H1 (cell line): ENCODE measurements around the gene BCL6B. TPM values are rescaled to one million over a fixed set of nuclear protein-coding genes. Genes with fewer than 3 reads are reported as not detected.

Experiments
- CTCF ChIA-PET: fragments of 300-600 bp; sonication (Branson Sonifier 250); formaldehyde crosslinking; loops from one replicate; lab custom pipeline; 2021; ENCODE audit not compliant: partially characterized antibody; lab: Charles Lee
- POLR2A ChIA-PET: fragments of 300-600 bp; sonication (Branson Sonifier 250); formaldehyde crosslinking; loops from one replicate; lab custom pipeline; 2021; ENCODE audit warnings: inconsistent platforms; ENCODE audit not compliant: partially characterized antibody; lab: Charles Lee
- DNase-seq, 2 experiments: peaks; one replicate each; pipeline versions ENCODE4 v3.0.0 to v3.0.0-alpha.2; 2010 to 2022; ENCODE audit warnings: low spot score in 2 of 2, low read depth in 1 of 2, mixed read lengths in 1 of 2
- FAIRE-seq: peaks from 2 replicates; lab custom pipeline; 2011; peaks lifted over from hg19 to GRCh38; lab: Jason Lieb, UNC
- H2AFZ ChIP-seq: 2 replicates; pipeline ENCODE4 v1.8.1; 2012; ENCODE audit warnings: low read length, inconsistent platforms
- H2AK5ac ChIP-seq: 2 replicates; pipeline ENCODE4 v1.6.1; 2013; ENCODE audit warnings: low read depth, low read length
- H2BK120ac ChIP-seq: replicated peaks from 2 replicates; pipeline ENCODE3; 2013; ENCODE audit warnings: low read depth, low read length, inconsistent platforms
- H2BK12ac ChIP-seq: 2 replicates; pipeline ENCODE4 v1.6.1; 2013; ENCODE audit warnings: low read depth, low read length
- H2BK15ac ChIP-seq: 2 replicates; pipeline ENCODE4 v1.6.1; 2013; ENCODE audit warnings: low read length
- H2BK20ac ChIP-seq: 2 replicates; pipeline ENCODE4 v1.6.1; 2013; ENCODE audit warnings: low read length
- H2BK5ac ChIP-seq: 2 replicates; pipeline ENCODE4 v1.6.1; 2013; ENCODE audit warnings: low read depth, low read length
- H3K14ac ChIP-seq: 2 replicates; pipeline ENCODE4 v1.6.1; 2013; ENCODE audit warnings: inconsistent platforms; ENCODE audit not compliant: insufficient read length
- H3K18ac ChIP-seq: 2 replicates; pipeline ENCODE4 v1.6.1; 2013; ENCODE audit warnings: low read length; ENCODE audit errors: extremely low read depth
- H3K23ac ChIP-seq: 2 replicates; pipeline ENCODE4 v1.6.1; 2013; ENCODE audit warnings: inconsistent platforms; ENCODE audit not compliant: insufficient read length
- H3K23me2 ChIP-seq: 2 replicates; pipeline ENCODE4 v1.6.1; 2013; ENCODE audit warnings: low read depth, low read length
- H3K27ac ChIP-seq: 2 replicates; pipeline ENCODE4 v1.6.1; 2011; ENCODE audit warnings: low read depth, low read length, inconsistent platforms
- H3K27me3 ChIP-seq, 4 experiments: replicated peaks in 1 of 4; 1 replicate in 1 of 4; 2 replicates in 3 of 4; pipeline versions ENCODE4 v1.6.1 to v1.8.1; 2011 to 2013; ENCODE audit warnings: low read length in 3 of 4, mild to moderate bottlenecking in 3 of 4, inconsistent platforms in 2 of 4, mixed read lengths in 2 of 4, moderate library complexity in 1 of 4; ENCODE audit not compliant: control insufficient read depth in 3 of 4, insufficient read depth in 3 of 4; ENCODE audit errors: extremely low read depth in 1 of 4
- H3K36me3 ChIP-seq, 4 experiments: 2 replicates each; pipeline versions ENCODE4 v1.6.1 to v1.8.1; 2011 to 2013; ENCODE audit warnings: mild to moderate bottlenecking in 4 of 4, low read length in 3 of 4, moderate library complexity in 2 of 4, control low read depth in 1 of 4, inconsistent platforms in 1 of 4; ENCODE audit not compliant: insufficient read depth in 4 of 4, control insufficient read depth in 2 of 4
- H3K4ac ChIP-seq: replicated peaks from 2 replicates; pipeline ENCODE3; 2013; ENCODE audit warnings: low read length, low read depth, mixed read lengths, inconsistent platforms; ENCODE audit not compliant: insufficient read length
- H3K4me1 ChIP-seq, 4 experiments: replicated peaks in 1 of 4; 1 replicate in 1 of 4; 2 replicates in 3 of 4; pipeline versions ENCODE4 v1.6.1 to v1.8.1; 2011 to 2013; ENCODE audit warnings: low read length in 3 of 4, inconsistent platforms in 2 of 4, mixed read lengths in 1 of 4; ENCODE audit not compliant: insufficient read depth in 4 of 4, control insufficient read depth in 3 of 4
- H3K4me2 ChIP-seq, 2 experiments: 2 replicates each; pipeline versions ENCODE4 v1.6.1 to v1.8.1; 2011 to 2013; ENCODE audit warnings: low read depth in 2 of 2, low read length in 2 of 2, control low read depth in 1 of 2, inconsistent platforms in 1 of 2, mild to moderate bottlenecking in 1 of 2; ENCODE audit not compliant: insufficient read depth in 1 of 2
- H3K4me3 ChIP-seq, 4 experiments: fragments of 200-600, 300-600 bp in 1 of 4; sonication (generic), shearing (Covaris generic), sonication (Bioruptor Twin) in 1 of 4; 2 replicates each; pipeline versions ENCODE4 v1.5.1 to v1.8.1; 2011 to 2016; ENCODE audit warnings: low read length in 4 of 4, low read depth in 3 of 4, control low read depth in 2 of 4, inconsistent platforms in 2 of 4, mild to moderate bottlenecking in 2 of 4, mixed read lengths in 1 of 4, moderate library complexity in 1 of 4; ENCODE audit not compliant: insufficient read depth in 2 of 4; ENCODE audit errors: extremely low read depth in 1 of 4
- H3K56ac ChIP-seq: replicated peaks from 2 replicates; pipeline ENCODE3; 2013; ENCODE audit warnings: low read depth, mild to moderate bottlenecking, mixed read lengths, low read length, inconsistent platforms; ENCODE audit not compliant: insufficient read length
- H3K79me1 ChIP-seq: 2 replicates; pipeline ENCODE4 v1.6.1; 2013; ENCODE audit warnings: low read depth, low read length, control low read depth
- H3K79me2 ChIP-seq, 2 experiments: 2 replicates each; pipeline versions ENCODE4 v1.6.1 to v1.8.1; 2012 to 2013; ENCODE audit warnings: low read length in 2 of 2, mild to moderate bottlenecking in 2 of 2, inconsistent platforms in 1 of 2; ENCODE audit not compliant: insufficient read depth in 2 of 2, control insufficient read depth in 1 of 2
- H3K9ac ChIP-seq, 4 experiments: replicated peaks in 1 of 4; 1 replicate in 1 of 4; 2 replicates in 3 of 4; pipeline versions ENCODE4 v1.6.1 to v1.8.1; 2011 to 2013; ENCODE audit warnings: low read depth in 3 of 4, low read length in 3 of 4, control low read depth in 2 of 4, mild to moderate bottlenecking in 2 of 4, moderate library complexity in 2 of 4, inconsistent platforms in 1 of 4; ENCODE audit errors: extremely low read depth in 1 of 4
- H3K9me3 ChIP-seq, 2 experiments: 2 replicates each; pipeline versions ENCODE4 v1.6.1 to v1.8.1; 2012 to 2013; ENCODE audit warnings: mild to moderate bottlenecking in 2 of 2, moderate library complexity in 2 of 2, control low read depth in 1 of 2, inconsistent platforms in 1 of 2, low read depth in 1 of 2, low read length in 1 of 2, mixed read lengths in 1 of 2; ENCODE audit not compliant: insufficient read depth in 2 of 2
- H4K20me1 ChIP-seq, 2 experiments: replicated peaks in 1 of 2; 2 replicates each; pipeline versions ENCODE3 to v1.8.1; 2011 to 2013; ENCODE audit warnings: inconsistent platforms in 2 of 2, low read length in 2 of 2, mild to moderate bottlenecking in 1 of 2; ENCODE audit not compliant: insufficient read depth in 2 of 2, control insufficient read depth in 1 of 2
- H4K5ac ChIP-seq: 2 replicates; pipeline ENCODE4 v1.6.1; 2013; ENCODE audit warnings: low read length, low read depth, mixed read lengths, inconsistent platforms; ENCODE audit not compliant: insufficient read length
- H4K8ac ChIP-seq: 2 replicates; pipeline ENCODE4 v1.8.0; 2013; ENCODE audit warnings: mild to moderate bottlenecking, moderate library complexity, low read length, inconsistent platforms; ENCODE audit not compliant: insufficient read depth; ENCODE audit errors: extremely low read depth
- H4K91ac ChIP-seq: replicated peaks from 2 replicates; pipeline ENCODE3; 2013; ENCODE audit warnings: low read length, mixed read lengths, inconsistent platforms; ENCODE audit not compliant: insufficient read length
- WGBS, 2 experiments: shearing (Covaris generic) in 1 of 2; methylation state at CpG; one replicate each; pipeline versions ENCODE4 v1.1.6 to v1.1.7; 2013 to 2015; ENCODE audit warnings: low lambda C conversion rate in 2 of 2, mixed read lengths in 2 of 2, inconsistent platforms in 1 of 2, low coverage in 1 of 2, missing lambda C conversion rate in 1 of 2; ENCODE audit not compliant: insufficient replicate concordance in 2 of 2, insufficient coverage in 1 of 2, insufficient read length in 1 of 2; ENCODE audit errors: extremely low coverage in 1 of 2, missing lambda C conversion rate in 1 of 2; 5-methylcytosine and 5-hydroxymethylcytosine counted together
- polyA plus RNA-seq, 7 experiments: library from polyadenylated mRNA; depleted of rRNA in 3 of 7; stranded (reverse) in 5 of 7; unstranded in 2 of 7; fragments of >200 nt in 5 of 7; fragments of 200-250 nt in 2 of 7; gene quantifications; 1 replicate in 5 of 7; 2 replicates in 1 of 7; 4 replicates in 1 of 7; pipeline versions ENCODE4 v1.2.1 to v1.2.3, GENCODE V29; 2011 to 2013; ENCODE audit warnings: missing spikeins in 2 of 7, mixed read lengths in 2 of 7
- total RNA-seq: library from RNA; stranded (reverse); fragmentation: NEBNext Ultra II Directional; extraction: Animal tissue kit (Norgen Biotek cat#: 25700); gene quantifications from 2 replicates; pipeline ENCODE4 v1.2.1, GENCODE V29; 2021

Gene BCL6B
- total and polyA plus RNA-seq, 2 of the 8 experiments (the other 6 are each of a cell fraction or from before 2014, with no cell fraction given): 6.6 to 8.7 TPM

- ChIA-PET POLR2A (interaction anchor here (0.6 kb wide), 1 partner anchor 34 kb away, joined by 3 read pairs; no protein-coding TSS in a partner anchor), CTCF (interaction anchor here (1.2 to 11.1 kb wide), 9 partner anchors 22 to 333 kb away, joined by 3 to 152 read pairs (median 4); partner anchors contain the start of gene BCL6B)
- Histone ChIP-seq H2BK12ac (no peak overlapping the region), H4K8ac (no peak overlapping the region), H4K20me1 (peaks cover 1 to 15% of the 10 kb centered on the region in 2 experiments), H3K9me3 (no peaks in the 10 kb centered on the region), H3K27ac (no peak overlapping the region), H2BK5ac (no peak overlapping the region), H2BK120ac (no peak overlapping the region), H3K27me3 (peaks cover 2 to 32% (median 24%) of the 10 kb centered on the region in 4 experiments), H3K36me3 (peaks cover 0 to 4% (median 3%) of the 10 kb centered on the region in 4 experiments; a peak in 3 of 8 replicates), H3K9ac (no peak overlapping the region), H3K56ac (no peak overlapping the region), H3K23ac (no peak overlapping the region), H3K79me1 (no peaks in the 10 kb centered on the region), H3K4ac (no peak overlapping the region), H3K4me3 (no peak overlapping the region), H3K14ac (no peak overlapping the region), H2AFZ (no peak overlapping the region), H3K79me2 (no peaks in the 10 kb centered on the region; a peak in 1 of 4 replicates), H3K23me2 (peaks cover 10% of the 10 kb centered on the region; the same call in 1 of the 2 replicates), H2AK5ac (no peak overlapping the region), H4K5ac (no peak overlapping the region), H3K18ac (no peak overlapping the region), H3K4me2 (no peak overlapping the region), H2BK15ac (no peak overlapping the region), H4K91ac (no peak overlapping the region), H3K4me1 (peaks cover 0 to 9% (median 1%) of the 10 kb centered on the region in 4 experiments; a peak in 2 of 7 replicates), H2BK20ac (no peak overlapping the region)
- WGBS, 2 experiments: 81% methylated on average over 11 of the region's 11 CpGs; no CpG with 5 or more reads in 1 of the 2 experiments
- FAIRE-seq (no peak), DNase-seq (no peak)
Observed at GRCh38 chr17:6998855-6999508, 23.9 kb upstream of the BCL6B start.
